WI38 (cell line): Measurements from ENCODE around the gene IGSF3.
"Not testable (repeated sequence)": the region's sequence is repeated elsewhere in the genome, so short reads cannot be mapped to it uniquely, and the experiment has no call there.

Experiments used
- H3K4me3 ChIP-seq: 2 replicates; pipeline ENCODE4 v1.5.1; 2011; ENCODE audit warnings: low read depth, mild to moderate bottlenecking, control low read depth, low read length
- CTCF ChIP-seq: IDR thresholded peaks from 2 replicates; pipeline ENCODE4 v1.5.1; 2012; ENCODE audit warnings: low read depth, mild to moderate bottlenecking, control low read depth, low read length

Gene IGSF3

GRCh38 chr1:116642311-116643280, 24.9 kb downstream of the IGSF3 start:
- H3K4me3 ChIP-seq, result not testable (repeated sequence)

GRCh38 chr1:116637583-116637982, 29.9 kb downstream of the IGSF3 start:
- not testable (repeated sequence) for H3K4me3 ChIP-seq

- H3K4me3 ChIP-seq, result not testable (repeated sequence)
These were observed 30.9 kb downstream of the IGSF3 start for GRCh38 chr1:116636584-116636983.

GRCh38 chr1:116634386-116634785, 33.1 kb downstream of the IGSF3 start:
- not testable (repeated sequence) for H3K4me3 ChIP-seq

GRCh38 chr1:116631996-116632925, 35.3 kb downstream of the IGSF3 start:
- H3K4me3 ChIP-seq, result not testable (repeated sequence)

GRCh38 chr1:116631554-116631953, 36.0 kb downstream of the IGSF3 start:
- not testable (repeated sequence) for H3K4me3 ChIP-seq

GRCh38 chr1:116630057-116630456, 37.5 kb downstream of the IGSF3 start:
- H3K4me3 ChIP-seq, result not testable (repeated sequence)

- H3K4me3 ChIP-seq, result not testable (repeated sequence)
These were observed 38.1 kb downstream of the IGSF3 start for GRCh38 chr1:116629441-116629840.

- no peak for TF ChIP-seq CTCF
These were observed 39.1 kb downstream of the IGSF3 start for GRCh38 chr1:116628448-116628847.

GRCh38 chr1:116627357-116627756, 40.2 kb downstream of the IGSF3 start:
- H3K4me3 ChIP-seq, result not testable (repeated sequence)

More at GRCh38 chr1:116628448-116628847, 39.1 kb downstream of the IGSF3 start:
- H3K4me3 ChIP-seq, result no peak overlapping the region

GRCh38 chr1:116626915-116627314, 40.6 kb downstream of the IGSF3 start:
- H3K4me3 ChIP-seq, result not testable (repeated sequence)

- H3K4me3 ChIP-seq, result not testable (repeated sequence)
These were observed 42.4 kb downstream of the IGSF3 start for GRCh38 chr1:116625155-116625554.

- H3K4me3 ChIP-seq, result no peak overlapping the region
- no peak for TF ChIP-seq CTCF
These were observed 43.5 kb downstream of the IGSF3 start for GRCh38 chr1:116624040-116624439.

GRCh38 chr1:116622496-116622895, 45.0 kb downstream of the IGSF3 start:
- H3K4me3 ChIP-seq, result not testable (repeated sequence)

GRCh38 chr1:116621756-116622155, 45.8 kb downstream of the IGSF3 start:
- not testable (repeated sequence) for H3K4me3 ChIP-seq

GRCh38 chr1:116620392-116620791, 47.1 kb downstream of the IGSF3 start:
- H3K4me3 ChIP-seq, result not testable (repeated sequence)

GRCh38 chr1:116619106-116619505, 48.4 kb downstream of the IGSF3 start:
- H3K4me3 ChIP-seq, result not testable (repeated sequence)

- not testable (repeated sequence) for H3K4me3 ChIP-seq
These were observed 49.7 kb downstream of the IGSF3 start for GRCh38 chr1:116617808-116618207.
